ENCODE measurements around the gene SLC22A24. TPM values are rescaled to one million over a fixed set of nuclear protein-coding genes. Genes with fewer than 3 reads are reported as not detected.

Gene SLC22A24, protein sequence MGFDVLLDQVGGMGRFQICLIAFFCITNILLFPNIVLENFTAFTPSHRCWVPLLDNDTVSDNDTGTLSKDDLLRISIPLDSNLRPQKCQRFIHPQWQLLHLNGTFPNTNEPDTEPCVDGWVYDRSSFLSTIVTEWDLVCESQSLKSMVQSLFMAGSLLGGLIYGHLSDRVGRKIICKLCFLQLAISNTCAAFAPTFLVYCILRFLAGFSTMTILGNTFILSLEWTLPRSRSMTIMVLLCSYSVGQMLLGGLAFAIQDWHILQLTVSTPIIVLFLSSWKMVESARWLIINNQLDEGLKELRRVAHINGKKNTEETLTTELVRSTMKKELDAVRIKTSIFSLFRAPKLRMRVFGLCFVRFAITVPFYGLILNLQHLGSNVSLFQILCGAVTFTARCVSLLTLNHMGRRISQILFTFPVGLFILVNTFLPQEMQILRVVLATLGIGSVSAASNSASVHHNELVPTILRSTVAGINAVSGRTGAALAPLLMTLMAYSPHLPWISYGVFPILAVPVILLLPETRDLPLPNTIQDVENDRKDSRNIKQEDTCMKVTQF
- total RNA-seq (2012; rRNA removed): not detected in 2 replicates

- no peaks in the 10 kb centered on the region for H3K27me3 ChIP-seq (ENCODE audit: control insufficient read depth, insufficient read depth, low read length)
- H3K4me3 ChIP-seq (ENCODE audit: low read length): no peak within 1 kb of the TSS
- H3K4me2 ChIP-seq (ENCODE audit: low read length): no peak within 1 kb of the TSS
- no peaks in the 10 kb centered on the region for H3K9me3 ChIP-seq (replicated peaks; ENCODE audit: low read length)
- no peaks in the 10 kb centered on the region for H3K4me1 ChIP-seq (ENCODE audit: control insufficient read depth, insufficient read depth, low read length)
- H3K36me3 ChIP-seq (ENCODE audit: insufficient read depth, low read length): no peaks in the 10 kb centered on the region
- no peak within 1 kb of the TSS for H3K9ac ChIP-seq (ENCODE audit: low read depth, low read length)
Observed at GRCh38 chr11:63144121-63144520, at the start of gene SLC22A24. Gene SLC22A24, minus strand, starts transcription at chr11:63144221. Its CDS starts 442 bp downstream, at chr11:63143779.

DNA sequence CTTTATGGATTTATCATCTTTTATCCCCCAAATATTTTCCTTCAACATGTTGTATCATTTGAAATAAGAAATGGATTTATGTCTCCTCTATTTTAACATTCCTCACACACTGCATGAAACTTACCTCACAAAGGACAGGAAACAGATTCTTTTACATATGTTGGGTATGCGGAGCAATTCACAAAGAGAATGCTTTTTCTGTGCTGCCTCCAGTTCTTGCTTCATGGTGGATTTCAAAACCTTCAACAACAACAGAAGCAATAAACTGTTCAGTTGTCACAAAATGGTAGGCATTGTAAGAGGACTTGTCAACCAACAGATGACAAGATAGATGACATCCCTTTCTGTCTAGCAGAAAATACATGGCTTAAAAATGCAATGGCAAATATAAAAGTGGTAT, 36.5 kb upstream of the SLC22A24 start:
- H3K9ac ChIP-seq (ENCODE audit: low read depth, low read length): no peak overlapping the region
- H3K4me1 ChIP-seq (ENCODE audit: control insufficient read depth, insufficient read depth, low read length): no peaks in the 10 kb centered on the region
- H3K4me3 ChIP-seq (ENCODE audit: low read length): no peak overlapping the region
- no peaks in the 10 kb centered on the region for H3K36me3 ChIP-seq (ENCODE audit: insufficient read depth, low read length)
- no peaks in the 10 kb centered on the region for H3K27me3 ChIP-seq (ENCODE audit: control insufficient read depth, insufficient read depth, low read length)
- H3K4me2 ChIP-seq (ENCODE audit: low read length): no peak overlapping the region
- no peaks in the 10 kb centered on the region for H3K9me3 ChIP-seq (replicated peaks; ENCODE audit: low read length)

DNA sequence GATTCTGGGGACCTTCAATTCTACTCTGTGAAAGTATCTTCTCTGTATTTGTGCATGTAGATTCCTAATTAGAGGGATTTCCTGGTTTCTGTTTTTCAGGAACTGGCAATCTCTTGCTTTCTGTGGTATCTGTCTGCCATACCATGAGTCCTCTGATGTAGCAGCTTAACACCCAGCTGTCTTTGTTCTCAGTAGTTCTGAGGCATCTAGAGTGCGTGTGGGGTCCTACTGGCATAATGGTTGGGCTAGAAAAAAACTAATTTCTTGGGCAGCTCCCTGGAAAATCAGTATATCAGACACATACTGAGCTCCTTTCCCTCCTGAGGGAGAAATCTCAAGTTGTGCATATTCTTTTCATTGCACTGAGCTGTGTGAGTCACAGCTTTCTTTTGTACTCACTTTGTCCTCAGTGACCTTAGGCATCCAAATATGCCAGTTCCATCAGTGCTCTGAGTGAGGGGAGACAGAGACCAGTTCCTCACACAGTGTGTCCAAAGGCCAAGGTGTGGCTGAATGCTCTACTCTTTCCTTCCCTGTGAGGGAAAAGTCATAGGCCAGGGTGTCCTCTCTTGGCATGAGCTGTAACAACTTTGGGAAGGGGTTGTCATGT, 35.5 kb upstream of the SLC22A24 start:
- Histone ChIP-seq H3K27me3 (ENCODE audit: control insufficient read depth, insufficient read depth, low read length) (no peaks in the 10 kb centered on the region), H3K9ac (ENCODE audit: low read depth, low read length) (no peak overlapping the region), H3K9me3 (replicated peaks; ENCODE audit: low read length) (no peaks in the 10 kb centered on the region), H3K36me3 (ENCODE audit: insufficient read depth, low read length) (no peaks in the 10 kb centered on the region), H3K4me2 (ENCODE audit: low read length) (no peak overlapping the region), H3K4me1 (ENCODE audit: control insufficient read depth, insufficient read depth, low read length) (no peaks in the 10 kb centered on the region), H3K4me3 (ENCODE audit: low read length) (no peak overlapping the region)

GRCh38 chr11:63177872-63178271, 33.9 kb upstream of the SLC22A24 start:
- Histone ChIP-seq H3K4me3 (ENCODE audit: low read length) (no peak overlapping the region), H3K9me3 (replicated peaks; ENCODE audit: low read length) (no peaks in the 10 kb centered on the region), H3K4me2 (ENCODE audit: low read length) (no peak overlapping the region), H3K36me3 (ENCODE audit: insufficient read depth, low read length) (no peaks in the 10 kb centered on the region), H3K4me1 (ENCODE audit: control insufficient read depth, insufficient read depth, low read length) (no peaks in the 10 kb centered on the region), H3K9ac (ENCODE audit: low read depth, low read length) (no peak overlapping the region), H3K27me3 (ENCODE audit: control insufficient read depth, insufficient read depth, low read length) (no peaks in the 10 kb centered on the region)

- Histone ChIP-seq H3K36me3 (ENCODE audit: insufficient read depth, low read length) (no peaks in the 10 kb centered on the region), H3K9ac (ENCODE audit: low read depth, low read length) (no peak overlapping the region), H3K27me3 (ENCODE audit: control insufficient read depth, insufficient read depth, low read length) (no peaks in the 10 kb centered on the region), H3K4me3 (ENCODE audit: low read length) (no peak overlapping the region), H3K9me3 (replicated peaks; ENCODE audit: low read length) (no peaks in the 10 kb centered on the region), H3K4me2 (ENCODE audit: low read length) (no peak overlapping the region), H3K4me1 (ENCODE audit: control insufficient read depth, insufficient read depth, low read length) (no peaks in the 10 kb centered on the region)
Observed at GRCh38 chr11:63165706-63166310, 21.8 kb upstream of the SLC22A24 start.

GRCh38 chr11:63155794-63156193, 11.8 kb upstream of the SLC22A24 start:
- H3K36me3 ChIP-seq (ENCODE audit: insufficient read depth, low read length): no peaks in the 10 kb centered on the region
- H3K27me3 ChIP-seq (ENCODE audit: control insufficient read depth, insufficient read depth, low read length): no peaks in the 10 kb centered on the region
- H3K9ac ChIP-seq (ENCODE audit: low read depth, low read length): no peak overlapping the region
- no peak overlapping the region for H3K4me3 ChIP-seq (ENCODE audit: low read length)
- H3K9me3 ChIP-seq (replicated peaks; ENCODE audit: low read length): no peaks in the 10 kb centered on the region
- no peaks in the 10 kb centered on the region for H3K4me1 ChIP-seq (ENCODE audit: control insufficient read depth, insufficient read depth, low read length)
- H3K4me2 ChIP-seq (ENCODE audit: low read length): no peak overlapping the region

GRCh38 chr11:63146581-63146980, 2.6 kb upstream of the SLC22A24 start:
- no peak overlapping the region for H3K4me3 ChIP-seq (ENCODE audit: low read length)
- H3K4me1 ChIP-seq (ENCODE audit: control insufficient read depth, insufficient read depth, low read length): no peaks in the 10 kb centered on the region
- no peak overlapping the region for H3K4me2 ChIP-seq (ENCODE audit: low read length)
- H3K36me3 ChIP-seq (ENCODE audit: insufficient read depth, low read length): no peaks in the 10 kb centered on the region
- H3K27me3 ChIP-seq (ENCODE audit: control insufficient read depth, insufficient read depth, low read length): no peaks in the 10 kb centered on the region
- H3K9ac ChIP-seq (ENCODE audit: low read depth, low read length): no peak overlapping the region
- H3K9me3 ChIP-seq (replicated peaks; ENCODE audit: low read length): no peaks in the 10 kb centered on the region

DNA sequence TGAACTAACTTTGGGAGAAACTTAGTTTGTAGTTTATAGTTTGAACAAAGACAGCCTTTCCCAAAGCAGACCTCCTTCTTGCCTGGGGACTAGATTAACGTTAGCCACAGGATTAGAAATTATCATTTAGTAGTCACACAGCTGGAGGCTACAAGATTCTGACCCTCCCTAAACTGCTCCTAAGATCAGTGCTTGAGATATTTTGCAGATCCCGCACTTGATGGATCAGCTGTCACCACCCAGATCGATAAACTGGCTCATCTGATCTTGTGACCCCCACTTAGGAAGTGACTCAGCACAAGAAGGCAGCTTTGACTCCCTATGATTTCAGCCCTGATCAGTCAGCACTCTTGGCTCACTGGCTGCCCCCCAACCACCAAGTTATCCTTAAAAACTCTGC, 1.6 kb downstream of the SLC22A24 start:
- H3K4me1 ChIP-seq (ENCODE audit: control insufficient read depth, insufficient read depth, low read length): no peaks in the 10 kb centered on the region
- H3K9me3 ChIP-seq (replicated peaks; ENCODE audit: low read length): no peaks in the 10 kb centered on the region
- no peak overlapping the region for H3K9ac ChIP-seq (ENCODE audit: low read depth, low read length)
- H3K36me3 ChIP-seq (ENCODE audit: insufficient read depth, low read length): no peaks in the 10 kb centered on the region
- no peak overlapping the region for H3K4me3 ChIP-seq (ENCODE audit: low read length)
- H3K4me2 ChIP-seq (ENCODE audit: low read length): no peak overlapping the region
- no peaks in the 10 kb centered on the region for H3K27me3 ChIP-seq (ENCODE audit: control insufficient read depth, insufficient read depth, low read length)

- no peak overlapping the region for H3K4me2 ChIP-seq (ENCODE audit: low read length)
- H3K36me3 ChIP-seq (ENCODE audit: insufficient read depth, low read length): no peaks in the 10 kb centered on the region
- no peaks in the 10 kb centered on the region for H3K9me3 ChIP-seq (replicated peaks; ENCODE audit: low read length)
- H3K9ac ChIP-seq (ENCODE audit: low read depth, low read length): no peak overlapping the region
- H3K4me3 ChIP-seq (ENCODE audit: low read length): no peak overlapping the region
- no peaks in the 10 kb centered on the region for H3K27me3 ChIP-seq (ENCODE audit: control insufficient read depth, insufficient read depth, low read length)
- no peaks in the 10 kb centered on the region for H3K4me1 ChIP-seq (ENCODE audit: control insufficient read depth, insufficient read depth, low read length)
Observed at GRCh38 chr11:63132985-63133775, 10.8 kb downstream of the SLC22A24 start.

DNA sequence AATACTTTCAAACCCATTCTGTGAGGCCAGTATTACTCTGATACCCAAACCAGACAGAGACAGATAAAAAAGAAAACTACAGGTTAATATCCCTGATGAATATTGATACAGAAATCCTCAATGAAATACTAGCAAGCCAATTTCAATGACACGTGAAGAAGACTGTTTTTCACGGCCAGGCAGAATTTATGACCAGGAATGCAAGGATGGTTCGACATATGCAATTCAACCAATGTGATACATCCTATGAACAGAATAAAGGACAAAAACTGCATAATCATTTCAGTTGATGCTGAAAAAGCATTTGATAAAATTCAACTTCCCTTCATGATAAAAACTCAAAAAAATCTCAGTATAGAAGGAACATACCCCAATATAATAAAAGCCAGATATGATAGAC, 44.5 kb downstream of the SLC22A24 start:
- Histone ChIP-seq H3K9ac (ENCODE audit: low read depth, low read length) (no peak overlapping the region), H3K4me3 (ENCODE audit: low read length) (no peak overlapping the region), H3K4me2 (ENCODE audit: low read length) (no peak overlapping the region), H3K36me3 (ENCODE audit: insufficient read depth, low read length) (no peaks in the 10 kb centered on the region), H3K4me1 (ENCODE audit: control insufficient read depth, insufficient read depth, low read length) (no peaks in the 10 kb centered on the region), H3K9me3 (replicated peaks; ENCODE audit: low read length) (no peaks in the 10 kb centered on the region), H3K27me3 (ENCODE audit: control insufficient read depth, insufficient read depth, low read length) (no peaks in the 10 kb centered on the region)

- no peak overlapping the region for H3K4me2 ChIP-seq (ENCODE audit: low read length)
- no peaks in the 10 kb centered on the region for H3K36me3 ChIP-seq (ENCODE audit: insufficient read depth, low read length)
- no peaks in the 10 kb centered on the region for H3K9me3 ChIP-seq (replicated peaks; ENCODE audit: low read length)
- no peaks in the 10 kb centered on the region for H3K4me1 ChIP-seq (ENCODE audit: control insufficient read depth, insufficient read depth, low read length)
- H3K27me3 ChIP-seq (ENCODE audit: control insufficient read depth, insufficient read depth, low read length): no peaks in the 10 kb centered on the region
- no peak overlapping the region for H3K9ac ChIP-seq (ENCODE audit: low read depth, low read length)
- H3K4me3 ChIP-seq (ENCODE audit: low read length): no peak overlapping the region
Observed at GRCh38 chr11:63080682-63081081, 63.3 kb downstream of the SLC22A24 start.
